C4-2B (cell line): ENCODE results near the gene C16orf87.

ENCODE experiments used
- H3K27ac ChIP-seq: fragments of 450-650 bp; 2 replicates; pipeline ENCODE4 v1.5.1; 2017
- ZFX ChIP-seq: fragments of 450-650 bp; IDR thresholded peaks from 2 replicates; pipeline ENCODE4 v1.6.1; 2017
- TF ChIP-seq, protein P1 (sequence below): fragments of 450-650 bp; conservative IDR thresholded peaks from 2 replicates; pipeline ENCODE4 v1.5.1; 2017; ENCODE audit warnings: mild to moderate bottlenecking

Gene C16orf87

DNA sequence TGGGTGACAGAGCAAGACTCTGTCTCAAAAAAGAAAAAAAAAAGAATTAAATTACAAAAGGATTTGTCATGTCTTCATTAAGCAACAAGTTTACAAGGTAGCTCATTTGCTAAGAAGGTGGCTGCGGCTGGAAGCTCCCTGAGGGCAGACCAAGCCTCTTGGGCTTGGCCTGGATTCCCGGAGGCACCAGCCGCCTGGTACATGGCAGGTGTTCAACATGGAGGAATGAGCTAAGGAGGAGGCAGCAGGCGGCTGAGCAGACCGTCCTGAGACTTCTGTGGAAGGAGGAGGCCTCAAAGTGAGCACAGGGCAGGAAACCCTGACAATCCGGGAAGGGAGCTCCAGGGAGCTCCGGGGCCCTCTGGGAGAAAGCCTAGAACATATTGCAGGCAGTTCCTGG, 79.6 kb downstream of the C16orf87 start:
- TF ChIP-seq, protein P1, sequence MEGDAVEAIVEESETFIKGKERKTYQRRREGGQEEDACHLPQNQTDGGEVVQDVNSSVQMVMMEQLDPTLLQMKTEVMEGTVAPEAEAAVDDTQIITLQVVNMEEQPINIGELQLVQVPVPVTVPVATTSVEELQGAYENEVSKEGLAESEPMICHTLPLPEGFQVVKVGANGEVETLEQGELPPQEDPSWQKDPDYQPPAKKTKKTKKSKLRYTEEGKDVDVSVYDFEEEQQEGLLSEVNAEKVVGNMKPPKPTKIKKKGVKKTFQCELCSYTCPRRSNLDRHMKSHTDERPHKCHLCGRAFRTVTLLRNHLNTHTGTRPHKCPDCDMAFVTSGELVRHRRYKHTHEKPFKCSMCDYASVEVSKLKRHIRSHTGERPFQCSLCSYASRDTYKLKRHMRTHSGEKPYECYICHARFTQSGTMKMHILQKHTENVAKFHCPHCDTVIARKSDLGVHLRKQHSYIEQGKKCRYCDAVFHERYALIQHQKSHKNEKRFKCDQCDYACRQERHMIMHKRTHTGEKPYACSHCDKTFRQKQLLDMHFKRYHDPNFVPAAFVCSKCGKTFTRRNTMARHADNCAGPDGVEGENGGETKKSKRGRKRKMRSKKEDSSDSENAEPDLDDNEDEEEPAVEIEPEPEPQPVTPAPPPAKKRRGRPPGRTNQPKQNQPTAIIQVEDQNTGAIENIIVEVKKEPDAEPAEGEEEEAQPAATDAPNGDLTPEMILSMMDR = no peak
- no peak for TF ChIP-seq ZFX
- no peak overlapping the region for H3K27ac ChIP-seq

GRCh38 chr16:46748775-46749705, 81.9 kb downstream of the C16orf87 start:
- H3K27ac ChIP-seq = no peak overlapping the region
- TF ChIP-seq ZFX = no peak
- TF ChIP-seq, protein P1 = no peak

- no peak within 1 kb of the TSS for H3K27ac ChIP-seq
- TF ChIP-seq, protein P1 = no peak
- no peak for TF ChIP-seq ZFX
Observed at GRCh38 chr16:46747777-46748651, 83.0 kb downstream of the C16orf87 start, which contains the start of gene MYLK3. Gene MYLK3 (minus strand): TSS chr16:46748344. CDS start chr16:46748193, 151 bp downstream.

DNA sequence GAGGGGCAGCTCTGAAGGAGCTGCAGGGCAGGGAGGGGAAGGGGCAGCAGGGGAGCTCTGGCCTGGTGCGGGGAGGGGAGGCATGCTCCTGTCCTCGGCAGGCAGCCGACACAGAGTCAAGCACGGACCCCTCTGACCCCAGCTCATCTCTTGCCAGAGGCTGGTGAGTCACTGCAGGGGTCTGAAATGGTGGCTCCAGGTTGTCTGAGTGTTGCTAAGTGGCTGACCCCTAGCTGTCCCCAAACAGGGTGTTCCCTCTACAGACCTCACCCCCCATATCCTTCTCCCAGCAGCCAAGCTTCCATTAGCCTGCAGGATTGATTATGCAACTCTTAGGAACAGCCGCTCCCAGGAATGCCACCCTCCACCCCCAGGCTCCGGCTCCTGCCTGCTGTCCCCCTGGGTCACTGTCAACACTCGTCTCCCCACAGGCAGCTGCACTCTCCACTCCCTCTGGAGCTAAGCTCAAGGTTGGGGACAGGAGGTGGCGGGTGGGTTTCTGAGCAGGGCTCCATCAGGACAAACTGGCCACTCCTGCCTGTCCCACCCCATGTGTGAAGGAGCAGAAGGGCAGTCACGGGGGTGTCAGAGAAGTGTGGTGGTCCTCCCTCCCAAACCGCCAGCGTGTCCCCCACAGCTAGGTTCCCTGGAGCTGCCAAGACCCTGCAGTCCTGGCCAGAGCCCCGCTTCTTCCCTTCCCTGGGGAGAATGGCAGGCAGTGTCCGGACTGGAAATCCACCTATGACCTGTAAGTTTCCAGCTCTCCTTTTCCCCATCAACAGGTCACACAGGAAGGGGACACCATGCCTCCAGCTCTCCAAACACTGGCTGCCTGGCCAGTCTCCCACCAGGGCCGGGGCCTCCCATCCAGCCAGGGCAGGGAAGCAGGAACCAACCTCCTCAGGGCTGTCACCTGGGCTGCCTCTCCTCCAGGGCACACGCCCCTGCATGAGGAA, 83.9 kb downstream of the C16orf87 start:
- TF ChIP-seq, protein P1 = no peak
- TF ChIP-seq ZFX = no peak
- H3K27ac ChIP-seq = no peak overlapping the region
